ENCODE data around the gene NOP53. TPM values are rescaled to one million over a fixed set of nuclear protein-coding genes. Genes with fewer than 3 reads are reported as not detected.

Gene NOP53
- total and polyA plus RNA-seq, 9 of the 15 experiments (the other 6 are each of a cell fraction or from before 2014, with no cell fraction given) = 6.5 to 274 (median 145) TPM

- TF ChIP-seq TOE1 (IDR thresholded peaks at IDR 0.05; ENCODE audit: borderline replicate concordance) (no peak), TOE1 (CRISPR knock-in tag; IDR thresholded peaks at IDR 0.05; ENCODE audit: borderline replicate concordance, low read depth) (no peak), MITF (IDR thresholded peaks at IDR 0.05) (no peak), EP300 (IDR thresholded peaks at IDR 0.05; ENCODE audit: low read length) (no peak), SMARCA5 (IDR thresholded peaks at IDR 0.05) (peak; percentile 34; the same call in 1 of the 2 replicates), RFX7 (CRISPR knock-in tag; IDR thresholded peaks at IDR 0.05) (no peak), SRSF7 (optimal IDR thresholded peaks at IDR 0.05; ENCODE audit: low read depth, low read length) (no peak), ELK3 (CRISPR knock-in tag; IDR thresholded peaks at IDR 0.05) (no peak), MXD1 (CRISPR knock-in tag; IDR thresholded peaks at IDR 0.05; ENCODE audit: borderline replicate concordance, poor library complexity, severe bottlenecking) (no peak), PRDM10 (IDR thresholded peaks at IDR 0.05; ENCODE audit: partially characterized antibody) (no peak), MNT (conservative IDR thresholded peaks at IDR 0.05) (peak in 1 of 2 experiments; percentile 74; a peak in 2 of 4 replicates), CREB3 (tag; conservative IDR thresholded peaks at IDR 0.05; ENCODE audit: low read depth) (no peak), NONO (IDR thresholded peaks at IDR 0.05; ENCODE audit: low read depth in 2 of 2, low read length in 1 of 2) (peak in 1 of 2 experiments; percentile 65; a peak in 3 of 4 replicates)
Measured at GRCh38 chr19:47713046-47714021, 32.0 kb upstream of the NOP53 start, which contains the start of gene EHD2 (continued).
